HG03469 (cell line): ENCODE results near the gene TINAG.

Experiments used
- ATAC-seq: cut with Tn5 transposase; IDR thresholded peaks from one replicate; pipeline ENCODE4 v1.9.1; 2021; ENCODE audit warnings: mild to moderate bottlenecking, moderate library complexity, moderate number of reproducible peaks; ENCODE audit not compliant: unreplicated experiment

TINAG gene, protein sequence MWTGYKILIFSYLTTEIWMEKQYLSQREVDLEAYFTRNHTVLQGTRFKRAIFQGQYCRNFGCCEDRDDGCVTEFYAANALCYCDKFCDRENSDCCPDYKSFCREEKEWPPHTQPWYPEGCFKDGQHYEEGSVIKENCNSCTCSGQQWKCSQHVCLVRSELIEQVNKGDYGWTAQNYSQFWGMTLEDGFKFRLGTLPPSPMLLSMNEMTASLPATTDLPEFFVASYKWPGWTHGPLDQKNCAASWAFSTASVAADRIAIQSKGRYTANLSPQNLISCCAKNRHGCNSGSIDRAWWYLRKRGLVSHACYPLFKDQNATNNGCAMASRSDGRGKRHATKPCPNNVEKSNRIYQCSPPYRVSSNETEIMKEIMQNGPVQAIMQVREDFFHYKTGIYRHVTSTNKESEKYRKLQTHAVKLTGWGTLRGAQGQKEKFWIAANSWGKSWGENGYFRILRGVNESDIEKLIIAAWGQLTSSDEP

DNA sequence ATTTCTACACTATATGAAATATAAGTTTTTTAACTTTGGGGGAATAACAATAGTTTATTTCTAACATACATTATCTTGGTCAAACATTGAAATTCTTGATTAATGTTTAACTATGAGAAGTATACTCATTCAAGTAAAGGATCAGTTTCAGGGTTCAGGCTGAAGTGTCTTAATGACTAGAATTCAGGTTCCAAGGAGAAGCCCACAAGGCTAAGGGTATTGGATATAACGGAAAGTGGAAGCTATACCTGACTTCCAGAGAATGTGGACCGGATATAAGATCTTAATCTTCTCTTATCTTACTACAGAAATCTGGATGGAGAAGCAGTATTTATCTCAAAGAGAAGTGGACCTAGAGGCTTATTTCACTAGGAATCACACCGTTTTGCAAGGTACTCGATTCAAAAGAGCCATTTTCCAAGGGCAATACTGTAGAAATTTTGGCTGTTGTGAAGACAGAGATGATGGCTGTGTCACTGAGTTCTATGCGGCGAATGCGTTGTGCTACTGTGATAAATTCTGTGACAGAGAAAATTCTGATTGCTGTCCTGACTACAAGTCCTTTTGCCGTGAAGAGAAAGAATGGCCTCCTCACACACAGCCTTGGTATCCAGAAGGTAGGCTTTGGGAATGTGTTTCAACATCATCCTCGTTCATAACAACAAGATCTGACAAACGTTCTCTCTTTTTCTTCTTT is at the start of gene TINAG:
TINAG (plus strand) TSS at position 153 of the 697 bp plus-strand sequence; CDS start at position 263, 110 bp downstream.
- no peak for ATAC-seq

DNA sequence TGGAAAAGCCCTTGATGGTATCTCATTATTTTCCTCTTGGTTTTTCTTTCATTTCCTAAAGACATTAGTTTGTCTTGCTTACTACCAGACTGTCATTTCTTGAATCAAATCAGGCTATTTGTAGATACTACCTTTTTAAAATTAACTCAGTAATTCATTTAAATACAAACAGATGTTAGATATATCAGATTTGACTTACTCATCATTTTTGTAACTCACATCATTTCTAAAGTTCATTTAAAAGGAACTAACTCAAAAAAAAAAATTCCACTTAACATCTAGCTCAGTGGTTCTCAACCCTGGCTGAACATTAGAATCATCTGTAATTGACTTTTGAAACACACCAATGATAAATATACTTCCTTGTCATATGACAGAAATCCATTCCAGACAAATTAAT is 48.2 kb upstream of the TINAG start:
- no peak for ATAC-seq

DNA sequence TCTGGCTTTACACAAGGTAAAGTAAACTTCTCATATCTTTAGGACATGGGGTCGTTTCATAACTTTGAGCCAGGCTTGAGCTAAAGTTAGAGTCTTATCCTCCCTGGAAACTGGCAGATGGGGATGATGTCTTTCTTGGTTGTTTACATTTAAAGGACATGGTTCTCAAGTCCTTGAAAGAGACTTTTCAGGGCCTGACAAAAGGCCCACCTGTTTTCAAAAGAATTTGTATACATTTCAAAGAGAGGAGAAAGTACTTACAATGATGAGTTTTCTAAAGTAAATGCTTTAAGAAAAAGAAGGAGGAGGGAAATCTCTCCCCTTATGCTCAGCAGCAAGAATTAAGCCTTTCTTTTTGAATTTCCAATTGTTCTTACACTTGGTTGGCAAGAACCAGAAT is 45.7 kb upstream of the TINAG start:
- ATAC-seq: no peak

DNA sequence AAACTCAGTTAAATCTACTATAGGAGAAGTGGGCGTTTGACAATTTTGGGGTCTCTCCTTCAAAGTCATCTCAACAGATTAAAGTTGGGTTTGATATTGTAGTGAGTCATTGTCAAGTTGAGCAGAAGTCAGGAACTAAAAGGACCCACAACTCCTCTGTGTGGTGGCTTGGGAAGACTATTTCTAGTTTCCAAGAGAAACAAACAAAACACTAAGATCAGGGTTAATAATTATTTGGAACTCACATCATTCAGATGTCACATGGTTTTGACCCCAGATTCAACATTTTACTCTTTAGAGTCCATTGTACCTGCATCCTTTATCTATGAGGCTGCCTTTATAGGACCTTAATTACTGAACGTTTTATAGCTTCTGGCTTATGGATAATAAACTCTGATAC is 45.3 kb upstream of the TINAG start:
- no peak for ATAC-seq

DNA sequence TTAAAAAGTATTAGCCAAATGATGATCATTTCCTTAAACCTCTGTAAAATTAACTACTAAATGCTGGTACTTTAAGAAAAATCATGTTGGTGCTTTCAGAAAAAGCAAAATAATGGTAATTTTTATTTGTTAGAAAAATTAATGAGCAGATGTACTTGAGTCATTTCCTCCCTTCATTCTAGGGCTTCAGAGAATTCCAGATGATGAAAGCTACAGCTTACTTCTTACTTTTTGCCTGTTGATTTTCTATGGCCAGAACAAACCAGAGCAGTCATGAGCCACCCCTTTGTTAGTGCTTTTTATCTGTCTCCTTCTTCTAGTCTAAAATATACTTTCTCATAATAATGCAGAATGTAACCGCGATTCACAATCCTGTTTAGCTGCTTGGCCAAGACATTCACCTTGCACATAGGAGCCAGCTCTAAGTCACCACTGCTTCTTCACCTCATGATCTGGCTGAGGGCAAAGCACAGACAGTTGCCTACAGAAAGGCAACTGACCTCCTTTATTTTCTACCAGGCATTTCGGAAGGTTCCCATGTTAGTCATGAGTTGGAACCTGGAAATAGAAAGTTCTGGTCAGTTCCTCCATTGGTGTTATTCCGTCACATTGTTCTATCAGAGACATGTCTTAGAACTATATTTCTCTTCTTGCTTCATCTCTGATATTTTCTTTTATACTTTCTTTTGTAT is 43.5 kb upstream of the TINAG start:
- no peak for ATAC-seq

DNA sequence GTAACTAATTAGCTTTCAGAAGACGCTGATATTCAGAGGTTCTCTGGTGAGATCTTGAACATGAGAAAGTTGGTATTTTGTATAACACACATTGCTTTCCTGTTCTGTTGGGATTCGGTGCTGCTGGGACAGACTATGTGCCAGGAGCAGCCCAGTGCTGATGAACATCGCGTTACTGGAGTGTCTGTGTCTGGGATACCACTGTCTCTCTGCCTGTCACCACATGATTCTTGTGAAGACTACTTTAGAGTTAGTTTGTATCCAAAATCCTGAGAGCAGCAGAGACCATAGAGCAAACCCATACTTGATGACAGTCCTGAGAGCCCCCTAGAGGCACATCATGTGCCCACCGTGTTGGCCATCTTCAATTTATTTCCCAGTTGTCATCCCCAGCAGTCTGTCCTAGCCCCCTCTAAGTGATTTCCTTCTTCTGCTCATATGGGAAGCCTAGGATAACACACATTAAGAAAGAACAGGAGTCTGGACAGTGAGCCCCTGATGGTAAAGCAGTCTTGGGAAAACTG is 41.8 kb upstream of the TINAG start:
- ATAC-seq: no peak

DNA sequence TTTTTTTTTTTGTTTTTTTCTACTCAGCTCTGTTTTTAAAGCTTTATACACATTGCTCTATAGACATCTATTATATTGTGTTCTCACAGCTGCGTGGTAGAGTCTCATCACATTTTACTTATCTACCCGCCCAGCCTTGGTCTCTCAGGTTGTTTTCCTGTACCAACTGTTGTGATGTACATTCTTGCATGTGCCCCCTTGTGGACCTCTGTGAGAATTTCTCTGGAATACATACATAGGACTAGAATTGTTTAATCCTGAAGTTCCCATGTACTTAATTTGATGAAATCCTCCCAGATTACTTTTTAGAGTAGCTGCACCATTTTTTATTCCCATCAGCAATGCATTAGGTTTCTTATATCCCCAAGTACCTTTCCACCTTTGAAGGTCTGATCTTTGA is 40.4 kb upstream of the TINAG start:
- peak; percentile 43 for ATAC-seq

DNA sequence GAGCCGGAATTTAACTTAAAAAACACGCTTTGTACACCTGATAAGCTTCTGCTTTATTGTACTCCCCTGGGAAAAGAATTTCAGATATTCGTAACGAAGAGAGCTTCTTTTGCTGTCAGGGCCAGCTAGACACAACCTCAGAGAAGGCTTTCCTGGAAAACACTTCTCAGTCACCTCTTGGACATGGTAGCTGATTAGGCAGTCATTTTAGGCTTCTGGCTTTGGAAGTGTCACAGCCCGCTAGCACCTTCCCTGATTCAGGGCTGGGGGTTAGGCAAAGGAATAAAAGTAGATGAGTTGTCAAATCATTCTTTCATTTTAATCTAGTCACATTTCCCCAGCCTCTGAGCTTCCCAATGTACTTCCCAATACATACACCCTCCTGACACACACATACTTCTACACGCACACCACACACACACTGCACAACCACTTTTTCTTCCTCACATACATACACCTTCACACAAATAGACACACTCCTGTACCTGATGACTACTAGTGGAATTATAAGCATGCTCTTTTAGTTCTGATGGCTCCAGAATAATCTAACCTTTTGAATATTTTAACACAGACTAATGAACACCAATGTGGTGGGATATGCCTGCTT is 34.9 kb upstream of the TINAG start:
- no peak for ATAC-seq

DNA sequence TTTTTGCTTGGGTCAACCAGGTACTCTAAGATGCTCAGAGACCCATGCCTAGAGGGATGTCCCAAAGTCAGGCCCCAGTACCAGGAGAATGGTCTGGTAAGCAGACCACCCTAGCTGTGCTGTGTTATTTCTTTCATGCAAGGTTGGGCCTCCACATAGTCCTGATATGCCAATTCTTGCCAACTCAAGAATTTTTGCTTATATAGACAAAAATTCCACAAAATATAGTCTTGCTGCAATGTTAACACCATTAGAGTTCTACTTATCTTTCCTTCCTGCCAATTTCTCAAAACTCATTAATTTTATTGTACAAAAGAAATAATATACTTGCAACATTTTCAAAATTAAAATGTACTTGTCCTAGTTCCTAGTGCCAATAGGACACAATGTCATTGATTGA is 33.9 kb upstream of the TINAG start:
- ATAC-seq: no peak

DNA sequence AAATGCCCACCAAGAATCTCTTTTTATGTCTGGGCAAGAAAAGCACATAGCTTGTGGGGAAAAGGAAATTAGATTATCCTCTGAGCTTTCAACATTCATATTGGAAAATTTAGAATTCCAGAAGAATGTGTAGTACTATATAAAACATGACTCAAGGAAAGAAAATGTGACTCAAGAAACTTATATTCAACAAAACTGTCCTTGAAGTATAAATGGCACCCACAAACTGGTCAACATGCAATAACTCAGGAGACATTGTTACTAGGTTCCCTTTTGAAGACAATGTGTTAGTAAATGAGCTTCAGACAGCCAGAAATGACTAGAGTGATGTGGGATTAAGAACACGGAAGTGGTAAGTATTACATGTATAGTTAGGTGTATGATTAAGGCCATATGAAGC is 26.1 kb upstream of the TINAG start:
- ATAC-seq: no peak

DNA sequence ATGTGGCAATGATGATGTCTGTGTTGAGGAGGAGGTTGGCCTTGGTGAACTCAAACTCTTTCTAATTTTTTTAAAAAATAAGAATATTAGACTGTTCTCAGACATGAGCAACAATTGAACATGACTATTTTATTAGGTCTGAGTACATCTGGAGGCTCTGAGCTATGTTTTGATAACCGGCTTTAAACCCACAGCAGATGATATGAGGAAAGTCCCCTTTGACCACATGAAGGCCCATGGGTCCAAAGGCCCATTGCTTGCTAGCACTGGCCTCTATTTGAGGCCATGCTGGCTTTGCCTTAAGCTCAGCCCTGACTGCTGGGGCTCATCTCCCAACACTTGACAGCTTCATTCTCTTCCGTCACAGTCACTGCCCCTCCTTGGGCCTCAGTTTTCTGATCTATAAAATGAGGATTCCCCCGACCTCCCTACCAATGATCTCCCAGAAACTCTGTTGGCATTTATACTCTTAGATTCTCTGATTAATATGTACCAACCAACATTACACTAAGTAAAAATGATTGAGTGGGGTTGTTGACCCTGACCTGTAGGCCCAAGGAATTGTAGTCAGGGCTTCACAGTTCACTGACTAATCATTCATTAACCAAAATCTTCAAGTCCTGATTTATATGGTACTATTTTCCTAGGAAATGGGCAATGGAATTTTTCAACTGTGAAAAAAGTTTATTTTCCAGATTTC is 23.9 kb upstream of the TINAG start:
- ATAC-seq: no peak

DNA sequence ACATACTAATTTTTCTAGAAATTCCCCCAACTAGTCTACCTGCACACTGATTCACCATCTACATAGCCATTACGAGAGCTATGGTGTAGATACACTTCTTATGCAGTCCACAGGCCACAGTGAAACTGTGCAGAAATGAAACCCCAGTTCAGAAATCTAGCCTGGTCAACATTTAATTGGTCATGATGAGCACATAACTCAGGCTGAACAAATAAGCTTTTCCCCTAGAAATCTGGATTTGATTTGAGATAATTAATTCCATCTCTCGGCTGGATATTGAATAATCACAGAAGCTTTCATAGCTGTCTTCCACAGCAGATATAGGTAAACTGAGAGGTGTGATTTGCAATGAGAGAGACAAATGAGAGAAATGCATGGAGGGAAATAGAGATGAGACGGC is 22.6 kb upstream of the TINAG start:
- no peak for ATAC-seq

DNA sequence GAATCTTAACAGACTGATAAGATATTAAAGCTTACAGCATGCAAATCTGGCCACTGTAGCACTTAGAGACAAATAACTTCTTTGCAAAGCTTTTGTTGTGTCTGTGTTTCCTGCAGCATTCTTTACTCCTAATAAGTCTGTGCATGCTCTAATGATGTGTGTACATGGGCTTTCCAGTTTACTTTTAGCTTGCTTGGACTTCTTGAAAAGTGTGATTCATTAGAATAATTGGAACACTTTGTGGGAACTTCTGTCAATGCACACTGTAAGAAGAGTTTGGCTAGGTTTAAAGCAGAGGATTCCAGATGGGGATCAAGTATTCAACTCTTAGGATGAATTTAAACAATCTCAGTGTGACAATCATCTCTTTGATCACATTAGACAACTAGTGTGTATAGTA is 22.1 kb upstream of the TINAG start:
- no peak for ATAC-seq

DNA sequence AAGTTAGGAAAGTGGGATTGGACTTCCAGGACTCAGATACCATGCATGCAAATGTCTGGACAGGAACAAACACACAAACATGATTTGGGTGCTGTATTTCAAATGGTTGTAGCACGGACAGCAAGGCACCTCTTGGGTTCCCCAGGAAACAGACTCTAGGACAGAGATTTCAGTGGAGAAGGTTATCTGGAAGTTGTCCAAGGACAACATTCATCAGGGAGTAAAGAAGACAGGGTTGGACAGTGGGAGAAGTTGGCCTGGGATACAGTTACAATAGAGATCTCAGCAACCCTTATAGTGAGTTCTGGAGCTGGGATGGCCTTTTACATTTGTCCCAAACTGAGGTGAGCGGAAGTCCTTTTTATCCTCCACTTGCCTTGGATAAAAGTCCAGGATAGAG is 19.8 kb upstream of the TINAG start:
- ATAC-seq: no peak

DNA sequence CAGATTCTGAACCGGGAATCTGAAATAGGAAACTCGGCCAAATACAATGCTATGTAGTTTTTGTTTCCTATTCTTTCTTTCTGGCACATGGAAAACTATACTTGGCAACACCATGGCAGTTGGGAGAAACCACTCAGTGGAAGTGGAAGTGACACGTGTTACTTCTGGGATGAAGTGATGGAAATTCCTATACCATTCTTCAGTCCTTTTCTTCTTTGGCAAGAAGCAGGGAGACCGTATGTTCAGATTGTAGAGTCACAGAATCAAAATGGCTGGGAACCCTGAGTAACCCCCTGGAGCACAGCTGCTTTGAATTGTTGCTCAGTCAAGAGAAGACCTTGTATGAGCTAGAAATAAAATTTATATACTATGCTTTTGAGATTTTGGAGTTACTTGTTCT is 18.8 kb upstream of the TINAG start:
- ATAC-seq: no peak

DNA sequence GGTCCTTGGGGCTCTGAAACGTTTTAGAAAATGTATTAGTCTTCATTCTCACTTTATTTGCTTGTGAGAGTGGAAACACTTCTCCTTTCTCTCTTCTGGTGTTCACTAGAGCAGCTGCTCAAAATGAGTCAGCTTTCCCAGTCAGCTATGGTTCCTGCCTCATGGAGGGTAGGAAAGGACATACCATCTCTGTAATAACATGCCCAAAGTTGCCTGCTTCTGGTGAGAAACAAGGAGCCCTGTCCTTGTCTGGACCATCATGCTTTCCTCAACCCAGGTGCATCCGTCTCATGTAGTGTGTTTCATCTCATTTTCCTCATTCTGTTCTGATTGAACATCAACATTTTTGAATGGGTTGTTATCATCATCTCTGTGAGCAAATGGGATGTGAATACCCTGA is 17.1 kb upstream of the TINAG start:
- peak; percentile 72 for ATAC-seq

DNA sequence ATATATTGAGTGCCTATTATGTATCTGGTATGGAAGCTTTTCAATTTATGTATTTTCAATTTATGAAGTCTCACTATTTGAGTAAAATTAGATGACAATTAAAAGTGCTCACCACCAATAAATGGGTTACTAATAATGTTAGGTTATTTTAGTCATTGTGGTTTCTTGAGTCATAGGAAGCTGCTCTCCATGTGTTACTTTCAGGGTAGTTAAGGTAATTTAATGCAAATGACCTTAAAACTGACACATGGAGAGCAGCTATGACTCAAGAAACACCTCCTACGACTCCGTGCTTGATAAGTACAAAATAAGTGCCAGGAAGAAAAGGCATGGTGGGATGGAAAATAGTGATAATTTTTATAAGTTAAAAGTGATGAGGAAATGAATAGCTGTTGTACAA is 16.5 kb upstream of the TINAG start:
- peak; percentile 94 for ATAC-seq

DNA sequence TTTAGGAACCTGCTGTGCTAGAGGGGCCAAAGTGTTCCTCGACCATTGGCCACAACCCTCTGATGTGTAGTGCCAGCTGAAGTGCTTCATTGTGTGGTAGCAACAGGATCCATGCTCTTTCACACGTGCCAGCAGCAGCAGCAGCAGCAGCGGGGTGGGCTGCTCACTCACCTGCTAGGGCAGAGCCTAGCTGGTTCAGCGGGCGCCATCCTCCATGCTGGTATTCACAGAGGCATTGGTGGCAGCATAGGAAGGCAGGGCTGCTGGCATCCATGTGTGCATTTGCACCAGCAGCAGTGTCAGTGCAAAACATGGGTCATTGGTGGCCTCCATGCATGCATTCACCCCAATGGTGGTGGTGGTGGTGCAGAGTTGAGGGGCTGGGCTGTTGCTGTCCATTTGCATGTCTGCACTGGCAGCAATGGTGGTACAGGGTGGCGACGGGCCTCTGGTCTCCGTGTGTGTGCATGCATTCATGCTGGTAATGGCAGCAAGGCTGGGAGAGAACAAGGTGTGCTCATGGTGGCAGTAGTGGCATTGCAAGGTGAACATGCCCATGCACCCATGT is 13.2 kb upstream of the TINAG start:
- ATAC-seq: no peak

DNA sequence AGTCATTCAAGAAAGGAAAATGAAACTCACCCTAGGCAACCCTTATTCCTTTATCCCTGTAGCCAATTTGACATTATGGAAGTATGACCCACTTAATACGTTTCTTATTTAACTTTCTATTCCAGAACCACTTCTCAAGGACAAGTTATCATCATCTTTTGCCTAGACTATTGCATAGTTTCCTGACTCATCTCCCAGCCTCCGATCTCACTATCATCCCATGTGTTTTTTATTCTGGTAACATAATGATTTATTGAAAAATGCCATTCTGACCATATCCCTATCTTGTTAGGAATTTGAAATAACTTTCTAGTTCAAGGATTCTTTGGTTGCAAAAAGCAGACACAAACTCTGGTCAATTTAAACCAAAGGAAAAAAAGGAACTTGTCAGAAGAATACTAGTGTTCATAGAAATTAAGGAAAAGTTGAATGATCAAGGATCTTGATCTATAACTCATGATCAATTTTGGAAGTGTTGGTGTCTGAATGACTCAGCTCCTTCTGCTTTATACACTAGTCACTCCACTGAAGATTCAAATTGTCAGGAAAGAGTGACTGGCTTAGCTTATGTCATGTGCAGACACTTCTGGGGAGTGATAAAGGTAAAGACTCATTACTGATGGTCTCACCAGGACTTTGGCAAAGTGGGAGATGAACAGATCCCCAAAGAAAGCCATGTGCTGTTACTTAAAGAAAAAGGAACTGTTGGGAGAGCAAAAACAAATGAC is 8.5 kb upstream of the TINAG start:
- no peak for ATAC-seq
